Hepatocyte (in vitro differentiated cells): ENCODE measurements around the gene RTN4R.

Experiments
- EZH2 ChIP-seq: fragments of 200-600 bp; sonication (generic); IDR thresholded peaks from 2 replicates; pipeline ENCODE4 v1.6.1; 2016; ENCODE audit warnings: antibody characterized with exemption, mild to moderate bottlenecking, borderline replicate concordance
- EZH2phosphoT487 ChIP-seq: fragments of 200-600 bp; sonication (generic); IDR thresholded peaks from one replicate; pipeline ENCODE4 v1.6.1; 2018; ENCODE audit warnings: antibody characterized with exemption, mild to moderate bottlenecking, low read depth, moderate library complexity; ENCODE audit not compliant: unreplicated experiment, severe bottlenecking
- TF ChIP-seq, protein P1 (sequence below): fragments of 200-600 bp; sonication (generic); IDR thresholded peaks from 2 replicates; pipeline ENCODE4 v1.5.1; 2016; ENCODE audit warnings: antibody characterized with exemption, mild to moderate bottlenecking; ENCODE audit not compliant: poor library complexity

DNA sequence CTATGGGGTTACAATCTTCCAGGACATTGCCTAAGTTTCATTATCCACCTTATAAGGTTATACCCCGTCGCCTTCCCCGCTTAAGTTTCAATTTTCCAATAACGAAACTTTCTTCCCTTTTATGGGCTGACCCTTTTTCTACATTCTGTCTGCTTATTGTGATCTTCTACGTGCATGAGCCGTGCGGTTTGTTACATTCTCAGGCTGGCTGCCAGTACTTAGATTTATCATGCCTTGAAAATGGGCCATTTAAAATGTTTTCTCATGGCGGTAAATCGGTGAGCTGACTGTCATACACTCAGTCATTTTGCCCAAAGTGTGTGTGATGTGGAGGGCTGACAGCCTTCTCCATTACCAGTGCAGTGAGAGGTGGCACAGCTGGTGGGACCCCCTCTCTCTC, 28.5 kb upstream of the RTN4R start:
- TF ChIP-seq, protein P1, sequence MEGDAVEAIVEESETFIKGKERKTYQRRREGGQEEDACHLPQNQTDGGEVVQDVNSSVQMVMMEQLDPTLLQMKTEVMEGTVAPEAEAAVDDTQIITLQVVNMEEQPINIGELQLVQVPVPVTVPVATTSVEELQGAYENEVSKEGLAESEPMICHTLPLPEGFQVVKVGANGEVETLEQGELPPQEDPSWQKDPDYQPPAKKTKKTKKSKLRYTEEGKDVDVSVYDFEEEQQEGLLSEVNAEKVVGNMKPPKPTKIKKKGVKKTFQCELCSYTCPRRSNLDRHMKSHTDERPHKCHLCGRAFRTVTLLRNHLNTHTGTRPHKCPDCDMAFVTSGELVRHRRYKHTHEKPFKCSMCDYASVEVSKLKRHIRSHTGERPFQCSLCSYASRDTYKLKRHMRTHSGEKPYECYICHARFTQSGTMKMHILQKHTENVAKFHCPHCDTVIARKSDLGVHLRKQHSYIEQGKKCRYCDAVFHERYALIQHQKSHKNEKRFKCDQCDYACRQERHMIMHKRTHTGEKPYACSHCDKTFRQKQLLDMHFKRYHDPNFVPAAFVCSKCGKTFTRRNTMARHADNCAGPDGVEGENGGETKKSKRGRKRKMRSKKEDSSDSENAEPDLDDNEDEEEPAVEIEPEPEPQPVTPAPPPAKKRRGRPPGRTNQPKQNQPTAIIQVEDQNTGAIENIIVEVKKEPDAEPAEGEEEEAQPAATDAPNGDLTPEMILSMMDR, result no peak
- TF ChIP-seq EZH2phosphoT487 (no peak), EZH2 (no peak)
